H1 (cell line): ENCODE data around the gene DPF3. TPM values are rescaled to one million over a fixed set of nuclear protein-coding genes. Genes with fewer than 3 reads are reported as not detected.

Source experiments
- POU5F1 ChIP-seq: IDR thresholded peaks from 2 replicates; pipeline ENCODE4 v1.6.1; 2011; ENCODE audit warnings: low read depth, mild to moderate bottlenecking, low read length, moderate library complexity
- RAD21 ChIP-seq, 2 experiments: IDR thresholded peaks in 1 of 2; conservative IDR thresholded peaks in 1 of 2; 2 replicates each; pipeline ENCODE4 v1.6.1; 2011; ENCODE audit warnings: low read depth in 2 of 2, low read length in 2 of 2, improper control_type of control experiment in 1 of 2, inconsistent platforms in 1 of 2, mild to moderate bottlenecking in 1 of 2, moderate library complexity in 1 of 2
- RXRA ChIP-seq: IDR thresholded peaks from 2 replicates; pipeline ENCODE4 v1.6.1; 2011; ENCODE audit warnings: low read depth, mild to moderate bottlenecking, low read length, moderate library complexity; ENCODE audit not compliant: insufficient read depth
- SIN3A ChIP-seq, 2 experiments: IDR thresholded peaks in 1 of 2; conservative IDR thresholded peaks in 1 of 2; 2 replicates each; pipeline ENCODE4 v1.6.1; 2011 to 2012; ENCODE audit warnings: low read length in 2 of 2, improper control_type of control experiment in 1 of 2, low read depth in 1 of 2, mild to moderate bottlenecking in 1 of 2
- SRF ChIP-seq: IDR thresholded peaks from 2 replicates; pipeline ENCODE4 v1.6.1; 2011; ENCODE audit warnings: mild to moderate bottlenecking, low read depth, low read length, moderate library complexity
- polyA plus RNA-seq, 7 experiments: library from polyadenylated mRNA; depleted of rRNA in 3 of 7; stranded (reverse) in 5 of 7; unstranded in 2 of 7; fragments of >200 nt in 5 of 7; fragments of 200-250 nt in 2 of 7; gene quantifications; 1 replicate in 5 of 7; 2 replicates in 1 of 7; 4 replicates in 1 of 7; pipeline versions ENCODE4 v1.2.1 to v1.2.3, GENCODE V29; 2011 to 2013; ENCODE audit warnings: missing spikeins in 2 of 7, mixed read lengths in 2 of 7
- total RNA-seq: library from RNA; stranded (reverse); fragmentation: NEBNext Ultra II Directional; extraction: Animal tissue kit (Norgen Biotek cat#: 25700); gene quantifications from 2 replicates; pipeline ENCODE4 v1.2.1, GENCODE V29; 2021
- TF ChIP-seq, protein P1 (sequence below): fragments of 300-600 bp; sonication (generic); IDR thresholded peaks from 2 replicates; pipeline ENCODE4 v1.7.1; 2012; ENCODE audit warnings: low read length, moderate library complexity, mild to moderate bottlenecking, inconsistent platforms; ENCODE audit not compliant: insufficient replicate concordance
- TF ChIP-seq, protein P2 (sequence below): IDR thresholded peaks from 2 replicates; pipeline ENCODE4 v1.6.1; 2012; ENCODE audit warnings: inconsistent platforms

DPF3 gene
- total and polyA plus RNA-seq, 2 of the 8 experiments (the other 6 are each of a cell fraction or from before 2014, with no cell fraction given) = 0.19 TPM; not detected in 1

DNA sequence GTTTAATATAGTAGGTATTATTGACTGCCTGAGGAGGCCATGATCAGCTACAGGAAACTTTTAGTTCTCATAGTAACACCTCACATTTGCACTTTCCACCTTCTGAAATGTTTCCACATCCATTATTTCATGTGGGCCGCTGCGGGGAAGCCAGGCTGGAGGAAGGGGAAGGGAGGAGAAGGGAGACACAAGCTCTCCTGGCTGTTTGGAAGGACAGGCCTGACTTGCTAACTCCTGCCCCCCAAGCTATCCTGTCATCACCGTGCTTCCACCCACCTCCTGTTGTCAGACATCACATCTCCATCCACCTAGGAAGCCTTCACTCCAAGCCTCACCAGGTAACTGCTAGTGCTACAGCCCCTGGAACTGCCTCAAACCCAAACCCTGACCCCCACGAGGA, 9.5 kb downstream of the DPF3 start (continued):
- TF ChIP-seq, protein P1, sequence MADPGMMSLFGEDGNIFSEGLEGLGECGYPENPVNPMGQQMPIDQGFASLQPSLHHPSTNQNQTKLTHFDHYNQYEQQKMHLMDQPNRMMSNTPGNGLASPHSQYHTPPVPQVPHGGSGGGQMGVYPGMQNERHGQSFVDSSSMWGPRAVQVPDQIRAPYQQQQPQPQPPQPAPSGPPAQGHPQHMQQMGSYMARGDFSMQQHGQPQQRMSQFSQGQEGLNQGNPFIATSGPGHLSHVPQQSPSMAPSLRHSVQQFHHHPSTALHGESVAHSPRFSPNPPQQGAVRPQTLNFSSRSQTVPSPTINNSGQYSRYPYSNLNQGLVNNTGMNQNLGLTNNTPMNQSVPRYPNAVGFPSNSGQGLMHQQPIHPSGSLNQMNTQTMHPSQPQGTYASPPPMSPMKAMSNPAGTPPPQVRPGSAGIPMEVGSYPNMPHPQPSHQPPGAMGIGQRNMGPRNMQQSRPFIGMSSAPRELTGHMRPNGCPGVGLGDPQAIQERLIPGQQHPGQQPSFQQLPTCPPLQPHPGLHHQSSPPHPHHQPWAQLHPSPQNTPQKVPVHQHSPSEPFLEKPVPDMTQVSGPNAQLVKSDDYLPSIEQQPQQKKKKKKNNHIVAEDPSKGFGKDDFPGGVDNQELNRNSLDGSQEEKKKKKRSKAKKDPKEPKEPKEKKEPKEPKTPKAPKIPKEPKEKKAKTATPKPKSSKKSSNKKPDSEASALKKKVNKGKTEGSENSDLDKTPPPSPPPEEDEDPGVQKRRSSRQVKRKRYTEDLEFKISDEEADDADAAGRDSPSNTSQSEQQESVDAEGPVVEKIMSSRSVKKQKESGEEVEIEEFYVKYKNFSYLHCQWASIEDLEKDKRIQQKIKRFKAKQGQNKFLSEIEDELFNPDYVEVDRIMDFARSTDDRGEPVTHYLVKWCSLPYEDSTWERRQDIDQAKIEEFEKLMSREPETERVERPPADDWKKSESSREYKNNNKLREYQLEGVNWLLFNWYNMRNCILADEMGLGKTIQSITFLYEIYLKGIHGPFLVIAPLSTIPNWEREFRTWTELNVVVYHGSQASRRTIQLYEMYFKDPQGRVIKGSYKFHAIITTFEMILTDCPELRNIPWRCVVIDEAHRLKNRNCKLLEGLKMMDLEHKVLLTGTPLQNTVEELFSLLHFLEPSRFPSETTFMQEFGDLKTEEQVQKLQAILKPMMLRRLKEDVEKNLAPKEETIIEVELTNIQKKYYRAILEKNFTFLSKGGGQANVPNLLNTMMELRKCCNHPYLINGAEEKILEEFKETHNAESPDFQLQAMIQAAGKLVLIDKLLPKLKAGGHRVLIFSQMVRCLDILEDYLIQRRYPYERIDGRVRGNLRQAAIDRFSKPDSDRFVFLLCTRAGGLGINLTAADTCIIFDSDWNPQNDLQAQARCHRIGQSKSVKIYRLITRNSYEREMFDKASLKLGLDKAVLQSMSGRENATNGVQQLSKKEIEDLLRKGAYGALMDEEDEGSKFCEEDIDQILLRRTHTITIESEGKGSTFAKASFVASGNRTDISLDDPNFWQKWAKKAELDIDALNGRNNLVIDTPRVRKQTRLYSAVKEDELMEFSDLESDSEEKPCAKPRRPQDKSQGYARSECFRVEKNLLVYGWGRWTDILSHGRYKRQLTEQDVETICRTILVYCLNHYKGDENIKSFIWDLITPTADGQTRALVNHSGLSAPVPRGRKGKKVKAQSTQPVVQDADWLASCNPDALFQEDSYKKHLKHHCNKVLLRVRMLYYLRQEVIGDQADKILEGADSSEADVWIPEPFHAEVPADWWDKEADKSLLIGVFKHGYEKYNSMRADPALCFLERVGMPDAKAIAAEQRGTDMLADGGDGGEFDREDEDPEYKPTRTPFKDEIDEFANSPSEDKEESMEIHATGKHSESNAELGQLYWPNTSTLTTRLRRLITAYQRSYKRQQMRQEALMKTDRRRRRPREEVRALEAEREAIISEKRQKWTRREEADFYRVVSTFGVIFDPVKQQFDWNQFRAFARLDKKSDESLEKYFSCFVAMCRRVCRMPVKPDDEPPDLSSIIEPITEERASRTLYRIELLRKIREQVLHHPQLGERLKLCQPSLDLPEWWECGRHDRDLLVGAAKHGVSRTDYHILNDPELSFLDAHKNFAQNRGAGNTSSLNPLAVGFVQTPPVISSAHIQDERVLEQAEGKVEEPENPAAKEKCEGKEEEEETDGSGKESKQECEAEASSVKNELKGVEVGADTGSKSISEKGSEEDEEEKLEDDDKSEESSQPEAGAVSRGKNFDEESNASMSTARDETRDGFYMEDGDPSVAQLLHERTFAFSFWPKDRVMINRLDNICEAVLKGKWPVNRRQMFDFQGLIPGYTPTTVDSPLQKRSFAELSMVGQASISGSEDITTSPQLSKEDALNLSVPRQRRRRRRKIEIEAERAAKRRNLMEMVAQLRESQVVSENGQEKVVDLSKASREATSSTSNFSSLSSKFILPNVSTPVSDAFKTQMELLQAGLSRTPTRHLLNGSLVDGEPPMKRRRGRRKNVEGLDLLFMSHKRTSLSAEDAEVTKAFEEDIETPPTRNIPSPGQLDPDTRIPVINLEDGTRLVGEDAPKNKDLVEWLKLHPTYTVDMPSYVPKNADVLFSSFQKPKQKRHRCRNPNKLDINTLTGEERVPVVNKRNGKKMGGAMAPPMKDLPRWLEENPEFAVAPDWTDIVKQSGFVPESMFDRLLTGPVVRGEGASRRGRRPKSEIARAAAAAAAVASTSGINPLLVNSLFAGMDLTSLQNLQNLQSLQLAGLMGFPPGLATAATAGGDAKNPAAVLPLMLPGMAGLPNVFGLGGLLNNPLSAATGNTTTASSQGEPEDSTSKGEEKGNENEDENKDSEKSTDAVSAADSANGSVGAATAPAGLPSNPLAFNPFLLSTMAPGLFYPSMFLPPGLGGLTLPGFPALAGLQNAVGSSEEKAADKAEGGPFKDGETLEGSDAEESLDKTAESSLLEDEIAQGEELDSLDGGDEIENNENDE = no peak
- TF ChIP-seq RXRA = no peak
- no peak for TF ChIP-seq SRF
- TF ChIP-seq POU5F1 = no peak
- TF ChIP-seq, protein P2, sequence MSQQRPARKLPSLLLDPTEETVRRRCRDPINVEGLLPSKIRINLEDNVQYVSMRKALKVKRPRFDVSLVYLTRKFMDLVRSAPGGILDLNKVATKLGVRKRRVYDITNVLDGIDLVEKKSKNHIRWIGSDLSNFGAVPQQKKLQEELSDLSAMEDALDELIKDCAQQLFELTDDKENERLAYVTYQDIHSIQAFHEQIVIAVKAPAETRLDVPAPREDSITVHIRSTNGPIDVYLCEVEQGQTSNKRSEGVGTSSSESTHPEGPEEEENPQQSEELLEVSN = no peak
- no peak for TF ChIP-seq RAD21 (IDR thresholded peaks at IDR 0.05 in 1 of 2, conservative IDR thresholded peaks at IDR 0.05 in 1 of 2; ENCODE audit: low read depth in 2 of 2, low read length in 2 of 2)
- no peak for TF ChIP-seq SIN3A (conservative IDR thresholded peaks at IDR 0.05 in 1 of 2, IDR thresholded peaks at IDR 0.05 in 1 of 2; ENCODE audit: low read depth in 1 of 2, low read length in 2 of 2)
